Neural cell (in vitro differentiated cells): ENCODE measurements around the gene CMYA5. TPM values are rescaled to one million over a fixed set of nuclear protein-coding genes. Genes with fewer than 3 reads are reported as not detected.

Source experiments
- H2AFZ ChIP-seq: fragments of 200-600, 300-800 bp; sonication (generic), shearing (Covaris generic); 2 replicates; pipeline ENCODE4 v1.6.0; 2014; ENCODE audit warnings: low read depth, mild to moderate bottlenecking, antibody characterized with exemption, low read length, moderate library complexity
- H3F3A ChIP-seq: fragments of 200-600 bp; shearing (Covaris generic); 2 replicates; pipeline ENCODE4 v1.6.1; 2016; ENCODE audit warnings: mild to moderate bottlenecking, moderate library complexity, mixed read lengths, antibody characterized with exemption, low read length; ENCODE audit not compliant: insufficient read depth, poor library complexity, severe bottlenecking
- H3K27ac ChIP-seq: fragments of 200-600, 300-800 bp; sonication (generic), shearing (Covaris generic); 2 replicates; pipeline ENCODE4 v1.5.1; 2014; ENCODE audit warnings: mild to moderate bottlenecking, low read length, moderate library complexity
- H3K27me3 ChIP-seq: fragments of 300-800, 200-600 bp; sonication (generic), shearing (Covaris generic); 2 replicates; pipeline ENCODE4 v1.6.0; 2014; ENCODE audit warnings: mild to moderate bottlenecking, low read depth, low read length, moderate library complexity; ENCODE audit not compliant: insufficient read depth
- H3K36me3 ChIP-seq: fragments of 300-800, 200-600 bp; sonication (generic), shearing (Covaris generic); 2 replicates; pipeline ENCODE4 v1.5.1; 2014; ENCODE audit warnings: mild to moderate bottlenecking, antibody characterized with exemption, low read length, moderate library complexity; ENCODE audit not compliant: insufficient read depth
- H3K4me2 ChIP-seq: fragments of 300-800, 200-600 bp; sonication (generic), shearing (Covaris generic); 2 replicates; pipeline ENCODE4 v1.6.0; 2014; ENCODE audit warnings: mild to moderate bottlenecking, low read length
- H3K4me3 ChIP-seq: fragments of 300-800, 200-600 bp; sonication (generic), shearing (Covaris generic); 2 replicates; pipeline ENCODE4 v1.5.1; 2014; ENCODE audit warnings: mild to moderate bottlenecking, low read length, moderate library complexity
- H3K79me2 ChIP-seq: fragments of 200-600 bp; shearing (Covaris generic); replicated peaks from 2 replicates; pipeline ENCODE4 v1.6.0; 2014; ENCODE audit warnings: mild to moderate bottlenecking, low read length, moderate library complexity; ENCODE audit not compliant: insufficient read depth
- H3K9ac ChIP-seq: fragments of 300-800, 200-600 bp; sonication (generic), shearing (Covaris generic); 2 replicates; pipeline ENCODE4 v1.6.1; 2016; ENCODE audit warnings: mild to moderate bottlenecking, low read length, mixed read lengths
- H3K9me2 ChIP-seq: fragments of 200-600 bp; shearing (Covaris generic); 2 replicates; pipeline ENCODE4 v1.6.1; 2016; ENCODE audit warnings: mild to moderate bottlenecking, low read length, mixed read lengths; ENCODE audit not compliant: insufficient read depth
- H3K9me3 ChIP-seq: fragments of 200-600, 300-800 bp; sonication (generic), shearing (Covaris generic); 2 replicates; pipeline ENCODE4 v1.6.1; 2016; ENCODE audit warnings: mild to moderate bottlenecking, mixed run types, low read length, moderate library complexity, mixed read lengths
- H4K20me1 ChIP-seq: fragments of 200-600 bp; shearing (Covaris generic); 2 replicates; pipeline ENCODE4 v1.6.1; 2016; ENCODE audit warnings: mild to moderate bottlenecking, mixed run types; ENCODE audit not compliant: insufficient read depth
- CTCF ChIP-seq: fragments of 450-650 bp; IDR thresholded peaks from 2 replicates; pipeline ENCODE4 v1.5.1; 2014; ENCODE audit warnings: antibody characterized with exemption, mild to moderate bottlenecking, moderate library complexity; ENCODE audit not compliant: poor library complexity, severe bottlenecking
- EP300 ChIP-seq: fragments of 450-650 bp; conservative IDR thresholded peaks from 2 replicates; pipeline ENCODE4 v1.6.1; 2014; ENCODE audit warnings: antibody characterized with exemption, mild to moderate bottlenecking, moderate library complexity; ENCODE audit not compliant: poor library complexity, severe bottlenecking
- EZH2 ChIP-seq: fragments of 200-600, 300-800 bp; shearing (Covaris generic), sonication (generic); IDR thresholded peaks from 2 replicates; pipeline ENCODE4 v1.6.1; 2014; ENCODE audit warnings: antibody characterized with exemption, low read length, borderline replicate concordance, mild to moderate bottlenecking; ENCODE audit not compliant: insufficient read depth, poor library complexity, severe bottlenecking
- MXI1 ChIP-seq: fragments of 450-650 bp; conservative IDR thresholded peaks from 2 replicates; pipeline ENCODE4 v1.6.1; 2014; ENCODE audit warnings: antibody characterized with exemption, mild to moderate bottlenecking; ENCODE audit not compliant: poor library complexity, severe bottlenecking
- POLR2AphosphoS5 ChIP-seq: IDR thresholded peaks from 2 replicates; pipeline ENCODE4 v1.6.1; 2012
- RAD21 ChIP-seq: fragments of 450-650 bp; conservative IDR thresholded peaks from 2 replicates; pipeline ENCODE4 v1.6.1; 2014; ENCODE audit warnings: antibody characterized with exemption, mild to moderate bottlenecking, moderate library complexity
- REST ChIP-seq: IDR thresholded peaks from 2 replicates; pipeline ENCODE4 v1.6.1; 2012; ENCODE audit warnings: borderline replicate concordance
- SMC3 ChIP-seq: fragments of 450-650 bp; conservative IDR thresholded peaks from 2 replicates; pipeline ENCODE4 v1.6.1; 2014; ENCODE audit warnings: antibody characterized with exemption, mild to moderate bottlenecking, moderate library complexity; ENCODE audit not compliant: poor library complexity
- TAF1 ChIP-seq: IDR thresholded peaks from 2 replicates; pipeline ENCODE4 v1.6.1; 2012; ENCODE audit warnings: low read depth
- polyA plus RNA-seq: library from polyadenylated mRNA; depleted of rRNA; stranded (reverse); fragments of >200 nt; gene quantifications from 2 replicates; pipeline ENCODE4 v1.2.3, GENCODE V29; 2014

Gene CMYA5
- polyA plus RNA-seq, 1 donor from 2014 or later = 0.30 TPM

GRCh38 chr5:79694183-79694582 is 4.5 kb downstream of the CMYA5 start:
- Histone ChIP-seq H3K4me2 (no peak overlapping the region), H3K79me2 (no peaks in the 10 kb centered on the region), H3K27me3 (peaks cover 3% of the 10 kb centered on the region), H3K9me2 (no peaks in the 10 kb centered on the region), H3K9me3 (no peaks in the 10 kb centered on the region), H4K20me1 (no peaks in the 10 kb centered on the region), H3K4me3 (no peak overlapping the region), H3F3A (no peaks in the 10 kb centered on the region), H3K27ac (no peak overlapping the region), H3K36me3 (no peaks in the 10 kb centered on the region), H3K9ac (no peak overlapping the region), H2AFZ (no peak overlapping the region)
- TF ChIP-seq POLR2AphosphoS5 = no peak

- no peak for TF ChIP-seq RAD21
- TF ChIP-seq MXI1 = no peak
- TF ChIP-seq POLR2AphosphoS5 = no peak
- no peak for TF ChIP-seq REST
- TF ChIP-seq SMC3 = no peak
- TF ChIP-seq TAF1 = no peak
- TF ChIP-seq CTCF = no peak
- no peak for TF ChIP-seq EZH2
- no peak for TF ChIP-seq EP300
- no peak overlapping the region for H3K9ac ChIP-seq
- H3K27me3 ChIP-seq = no peaks in the 10 kb centered on the region
- H3F3A ChIP-seq = no peaks in the 10 kb centered on the region
- no peak overlapping the region for H3K4me2 ChIP-seq
- no peak overlapping the region for H3K27ac ChIP-seq
- H3K79me2 ChIP-seq = no peaks in the 10 kb centered on the region
- H3K4me3 ChIP-seq = no peak overlapping the region
- H2AFZ ChIP-seq = no peak overlapping the region
- no peaks in the 10 kb centered on the region for H3K9me3 ChIP-seq
- H4K20me1 ChIP-seq = no peaks in the 10 kb centered on the region
- H3K36me3 ChIP-seq = no peaks in the 10 kb centered on the region
- H3K9me2 ChIP-seq = no peaks in the 10 kb centered on the region
Observed at GRCh38 chr5:79694652-79695051, 5.0 kb downstream of the CMYA5 start.

GRCh38 chr5:79695526-79695925 is 5.9 kb downstream of the CMYA5 start:
- no peak overlapping the region for H3K9ac ChIP-seq
- H3K27ac ChIP-seq = no peak overlapping the region
- no peaks in the 10 kb centered on the region for H3K36me3 ChIP-seq
- no peaks in the 10 kb centered on the region for H3F3A ChIP-seq
- H3K9me3 ChIP-seq = no peaks in the 10 kb centered on the region
- TF ChIP-seq SMC3 = no peak
- no peak for TF ChIP-seq EP300
- no peak for TF ChIP-seq REST
- no peak for TF ChIP-seq MXI1
- no peak for TF ChIP-seq RAD21
- H3K79me2 ChIP-seq = no peaks in the 10 kb centered on the region
- no peaks in the 10 kb centered on the region for H3K27me3 ChIP-seq
- no peaks in the 10 kb centered on the region for H3K9me2 ChIP-seq
- H3K4me2 ChIP-seq = no peak overlapping the region
- no peak overlapping the region for H2AFZ ChIP-seq
- H3K4me3 ChIP-seq = no peak overlapping the region
- no peaks in the 10 kb centered on the region for H4K20me1 ChIP-seq
